Adrenal gland (tissue), 19 donors: ENCODE results near the gene ESYT1. TPM values are rescaled to one million over a fixed set of nuclear protein-coding genes. Genes with fewer than 3 reads are reported as not detected.

Experiments used
- DNase-seq, 7 donors: peaks; one replicate each; pipeline ENCODE4 v3.0.0-alpha.2; 2019 to 2020
- H3K27ac ChIP-seq, 5 donors: fragments of 200-600 bp; sonication (generic) in 4 of 5; 1 replicate in 3 of 5; 2 replicates in 2 of 5; pipeline versions ENCODE4 v1.5.1 to v1.8.0; 2016 to 2020; ENCODE audit warnings: mild to moderate bottlenecking in 1 of 5
- H3K27me3 ChIP-seq: fragments of 200-600 bp; 2 replicates; pipeline ENCODE4 v1.8.0; 2021
- H3K36me3 ChIP-seq, 2 donors: fragments of 200-600 bp; replicated peaks in 1 of 2; 1 replicate in 1 of 2; 2 replicates in 1 of 2; pipeline versions ENCODE4 v1.5.1 to v1.8.0; 2018 to 2022
- H3K4me1 ChIP-seq, 2 donors: fragments of 200-600 bp; replicated peaks in 1 of 2; 1 replicate in 1 of 2; 2 replicates in 1 of 2; pipeline versions ENCODE4 v1.5.1 to v1.8.0; 2018 to 2021
- H3K4me3 ChIP-seq, 4 donors: fragments of 200-600 bp; sonication (generic) in 3 of 4; one replicate each; pipeline ENCODE4 v1.5.1; 2016 to 2018
- H3K9me3 ChIP-seq, 3 donors: fragments of 200-600 bp; sonication (generic) in 1 of 3; replicated peaks in 1 of 3; 1 replicate in 2 of 3; 2 replicates in 1 of 3; pipeline versions ENCODE4 v1.5.1 to v1.8.0; 2016 to 2021
- CTCF ChIP-seq, 6 experiments: fragments of 450-650 bp in 4 of 6; fragments of 200-600 bp in 2 of 6; sonication (generic) in 1 of 6; IDR thresholded peaks; 1 replicate in 5 of 6; 2 replicates in 1 of 6; pipeline versions ENCODE4 v1.5.1 to v1.8.0; 2016 to 2021; ENCODE audit warnings: antibody characterized with exemption in 6 of 6, mild to moderate bottlenecking in 2 of 6, moderate library complexity in 1 of 6
- POLR2A ChIP-seq, 2 donors: fragments of 450-650 bp; IDR thresholded peaks; one replicate each; pipeline ENCODE4 v1.6.1; 2017; ENCODE audit warnings: antibody characterized with exemption in 2 of 2, mild to moderate bottlenecking in 2 of 2, moderate library complexity in 1 of 2
- WGBS, 4 donors: extraction: QIAGEN DNeasy Blood & Tissue Kit in 2 of 4; methylation state at CpG; one replicate each; pipeline versions ENCODE4 v1.1.5 to v1.1.7; 2013 to 2017; 5-methylcytosine and 5-hydroxymethylcytosine counted together
- intact Hi-C, 2 donors: fragments of 100-400 bp; cut with DNase I; formaldehyde crosslinking; loops; one replicate each; pipeline versions ENCODE4 v1.14.1 to v1.15.0; 2022 to 2023
- long read RNA-seq, 10 donors: library from polyadenylated mRNA in 3 of 10; unstranded in 2 of 10; stranded (forward) in 1 of 10; transcript quantifications; one replicate each; pipeline ENCODE4 v2.0.0 and lab custom pipeline, GENCODE V29; 2021 to 2026
- polyA plus RNA-seq, 3 donors: library from polyadenylated mRNA; stranded (reverse); fragments of 200-250 nt in 2 of 3; fragments of 350-450 nt in 1 of 3; fragmentation: Illumina TruSeq in 1 of 3; extraction: RNeasy Lipid Tissue Mini Kit (QIAGEN cat#74804) in 1 of 3; gene quantifications; one replicate each; pipeline ENCODE4 v1.2.3, GENCODE V29; 2013 to 2014
- total RNA-seq, 9 donors: library from RNA; depleted of rRNA in 4 of 9; stranded (reverse); fragments of >200 nt in 4 of 9; fragments of 120-200 nt in 1 of 9; fragmentation: NEBNext Ultra II Directional in 1 of 9; extraction: Animal tissue kit (Norgen Biotek cat#: 25700) in 1 of 9; gene quantifications; one replicate each; pipeline versions ENCODE4 v1.1.0 to v1.2.4, GENCODE V29; 2013 to 2023
- donor health status: healthy with polysubstance abuse.
- donor health status: Bipolar disorder and iron deficiency.
- donor health status: DM: yes; HTN: yes; CAD: no.
- donor health status: DM: no; HTN: no; CAD: no.
- donor health status: DM: no; HTN: no; CAD: no.
- donor health status: DM: yes; HTN: yes; CAD: no.

Gene ESYT1
- total RNA-seq (100 to 1,000 TPM in 7 of 9 donors, 10 to 100 TPM in 2; 26.3 to 156 (median 125) TPM), polyA plus RNA-seq (100 to 1,000 TPM in 1 of 3 donors, 10 to 100 TPM in 2; 27.2 to 103 (median 35.4) TPM)
- long read RNA-seq, donor 1, full-length matches to known transcripts, result 9 of 28 reads
- long read RNA-seq, donor 1, partial matches to known transcripts, result 19 of 28 reads
- long read RNA-seq, donor 1, other reads (novel, unspliced or antisense), result 0 of 28 reads
- long read RNA-seq, donor 2, full-length matches to known transcripts, result 4 of 4 reads
- long read RNA-seq, donor 2, partial matches to known transcripts, result 0 of 4 reads
- long read RNA-seq, donor 2, other reads (novel, unspliced or antisense), result 0 of 4 reads
- long read RNA-seq, donor 3, full-length matches to known transcripts, result 8 of 26 reads
- long read RNA-seq, donor 3, partial matches to known transcripts, result 18 of 26 reads
- long read RNA-seq, donor 3, other reads (novel, unspliced or antisense), result 0 of 26 reads
- long read RNA-seq, donor 4, full-length matches to known transcripts, result 9 of 28 reads
- long read RNA-seq, donor 4, partial matches to known transcripts, result 7 of 28 reads
- long read RNA-seq, donor 4, other reads (novel, unspliced or antisense), result 12 of 28 reads
- long read RNA-seq, donor 5, full-length matches to known transcripts, result 263 of 311 reads
- long read RNA-seq, donor 5, partial matches to known transcripts, result 23 of 311 reads
- long read RNA-seq, donor 5, other reads (novel, unspliced or antisense), result 25 of 311 reads
- long read RNA-seq, donor 6, full-length matches to known transcripts, result 3 of 14 reads
- long read RNA-seq, donor 6, partial matches to known transcripts, result 3 of 14 reads
- long read RNA-seq, donor 6, other reads (novel, unspliced or antisense), result 8 of 14 reads
- long read RNA-seq, donor 7, full-length matches to known transcripts, result 4 of 4 reads
- long read RNA-seq, donor 7, partial matches to known transcripts, result 0 of 4 reads
- long read RNA-seq, donor 7, other reads (novel, unspliced or antisense), result 0 of 4 reads
- long read RNA-seq, donor 8, full-length matches to known transcripts, result 23 of 23 reads
- long read RNA-seq, donor 8, partial matches to known transcripts, result 0 of 23 reads
- long read RNA-seq, donor 8, other reads (novel, unspliced or antisense), result 0 of 23 reads
- long read RNA-seq, donor 9, full-length matches to known transcripts, result 4 of 4 reads
- long read RNA-seq, donor 9, partial matches to known transcripts, result 0 of 4 reads
- long read RNA-seq, donor 9, other reads (novel, unspliced or antisense), result 0 of 4 reads
- long read RNA-seq, donor 10, full-length matches to known transcripts, result 9 of 57 reads
- long read RNA-seq, donor 10, partial matches to known transcripts, result 48 of 57 reads
- long read RNA-seq, donor 10, other reads (novel, unspliced or antisense), result 0 of 57 reads

- WGBS, 4 donors, result 0 to 1% (median 0%) methylated on average over 23 to 49 of the region's 49 CpGs
- TF ChIP-seq CTCF (IDR thresholded peaks at IDR 0.05) (peak in 2 of 6 experiments; percentile 8 to 12), POLR2A (IDR thresholded peaks at IDR 0.05) (peak; percentile 87 to 97)
- H3K4me3 ChIP-seq, result peak within 1 kb of the TSS; percentile 19 to 71 (median 42)
- intact Hi-C loops, result loop anchor here in 1 of 2 donors (5.0 kb wide), 1 partner anchor 34 kb away; no protein-coding TSS in a partner anchor
- peaks cover 13 to 47% of the 10 kb centered on the region in 2 donors for H3K4me1 ChIP-seq
- peak; percentile 98 to 100 (median 100) for DNase-seq
- peak within 1 kb of the TSS; percentile 76 to 92 (median 83) for H3K27ac ChIP-seq
- H3K36me3 ChIP-seq, result peaks cover 0 to 28% of the 10 kb centered on the region in 2 donors
- H3K9me3 ChIP-seq, result no peaks in the 10 kb centered on the region
- no peaks in the 10 kb centered on the region for H3K27me3 ChIP-seq
Measured at GRCh38 chr12:56127888-56128669, at the start of gene ESYT1. ESYT1 (plus strand) TSS chr12:56128267; CDS start chr12:56128320, 53 bp downstream.

- intact Hi-C loops, result no loop called here
- Histone ChIP-seq H3K27me3 (no peaks in the 10 kb centered on the region), H3K9me3 (no peaks in the 10 kb centered on the region), H3K4me3 (no peak overlapping the region), H3K4me1 (peaks cover 7 to 11% of the 10 kb centered on the region in 2 donors), H3K36me3 (no peaks in the 10 kb centered on the region), H3K27ac (peak overlapping the region in 2 of 5 donors; percentile 80 to 81)
- no peak for DNase-seq
- TF ChIP-seq POLR2A (IDR thresholded peaks at IDR 0.05) (no peak), CTCF (IDR thresholded peaks at IDR 0.05) (no peak)
- WGBS, 4 donors, result 95 to 100% (median 100%) methylated on average over 1 of the region's 1 CpG
Measured at GRCh38 chr12:56078427-56078826, 49.6 kb upstream of the ESYT1 start.

GRCh38 chr12:56078931-56079722 is 48.9 kb upstream of the ESYT1 start:
- H3K36me3 ChIP-seq, result no peaks in the 10 kb centered on the region
- H3K27ac ChIP-seq, result peak overlapping the region in 3 of 5 donors; percentile 70 to 81 (median 80)
- H3K4me3 ChIP-seq, result peak overlapping the region in 3 of 4 donors; percentile 4 to 53 (median 43)
- DNase-seq, result peak; percentile 82 to 95 (median 94)
- H3K4me1 ChIP-seq, result peaks cover 7 to 11% of the 10 kb centered on the region in 2 donors
- intact Hi-C loops, result no loop called here
- WGBS, 4 donors, result 1 to 2% (median 1%) methylated on average over 10 to 50 of the region's 50 CpGs
- no peaks in the 10 kb centered on the region for H3K27me3 ChIP-seq
- no peaks in the 10 kb centered on the region for H3K9me3 ChIP-seq
- TF ChIP-seq CTCF (IDR thresholded peaks at IDR 0.05) (peak; percentile 71 to 84 (median 78)), POLR2A (IDR thresholded peaks at IDR 0.05) (peak in 1 of 2 donors; percentile 51)
